A673 (cell line): ENCODE results near the gene CRB1.

Experiments
- CTCF ChIP-seq: fragments of 300-800, 200-600 bp; sonication (generic); conservative IDR thresholded peaks from 2 replicates; pipeline ENCODE4 v1.5.1; 2017; ENCODE audit warnings: low read depth, mild to moderate bottlenecking, antibody characterized with exemption, low read length, moderate library complexity, mixed read lengths
- EZH2 ChIP-seq: fragments of 200-600 bp; sonication (generic); IDR thresholded peaks from 2 replicates; pipeline ENCODE4 v1.6.1; 2017; ENCODE audit warnings: borderline replicate concordance, low read depth, mild to moderate bottlenecking, mixed read lengths, antibody characterized with exemption, low read length; ENCODE audit not compliant: poor library complexity, severe bottlenecking

DNA sequence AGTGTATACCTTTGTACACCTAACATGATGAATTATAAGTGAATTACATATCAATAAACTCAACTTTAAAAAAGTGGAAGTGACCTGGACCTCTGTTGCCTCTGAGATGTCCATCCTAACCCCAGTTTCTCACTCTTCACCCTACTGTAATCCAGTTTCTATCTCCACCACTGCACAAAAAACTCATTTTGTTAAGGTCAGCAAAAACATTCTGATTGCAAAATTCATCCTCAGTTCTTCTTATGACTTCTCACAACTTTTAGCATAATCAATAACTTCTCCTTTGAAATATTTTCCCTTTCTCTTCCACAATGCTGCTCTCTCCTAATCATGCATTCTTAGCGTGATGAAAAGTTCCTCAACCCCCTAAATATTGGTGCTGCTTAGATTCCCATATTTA lies 129.8 kb downstream of the CRB1 start:
- TF ChIP-seq CTCF, result no peak
- TF ChIP-seq EZH2, result no peak
